ENCODE data around the gene AK4.
"Not testable (repeated sequence)": the region's sequence is repeated elsewhere in the genome, so short reads cannot be mapped to it uniquely, and the experiment has no call there.

AK4 gene

GRCh38 chr1:65148178-65148547 is at the start of gene AK4:
Gene AK4, plus strand, starts transcription at chr1:65148203. Its CDS starts 205 bp downstream, at chr1:65148408.
- DNase-seq (ENCODE audit: low read depth): not testable (repeated sequence)

- no peak for DNase-seq (ENCODE audit: low read depth)
Observed at GRCh38 chr1:65103807-65104206, 44.2 kb upstream of the AK4 start.

GRCh38 chr1:65104854-65105534 is 43.0 kb upstream of the AK4 start:
- DNase-seq (ENCODE audit: low read depth): no peak

- no peak for DNase-seq (ENCODE audit: low read depth)
Observed at GRCh38 chr1:65105596-65105995, 42.4 kb upstream of the AK4 start.

GRCh38 chr1:65108025-65108642 is 39.9 kb upstream of the AK4 start:
- DNase-seq (ENCODE audit: low read depth): no peak

- DNase-seq (ENCODE audit: low read depth): no peak
Observed at GRCh38 chr1:65109487-65109886, 38.5 kb upstream of the AK4 start.

GRCh38 chr1:65112811-65113210 is 35.2 kb upstream of the AK4 start:
- DNase-seq (ENCODE audit: low read depth): no peak

GRCh38 chr1:65113298-65113697 is 34.7 kb upstream of the AK4 start:
- no peak for DNase-seq (ENCODE audit: low read depth)

GRCh38 chr1:65114322-65114721 is 33.7 kb upstream of the AK4 start:
- DNase-seq (ENCODE audit: low read depth): no peak

- peak; percentile 6 for DNase-seq (ENCODE audit: low read depth)
Observed at GRCh38 chr1:65119951-65120350, 28.1 kb upstream of the AK4 start.

GRCh38 chr1:65129104-65129503 is 18.9 kb upstream of the AK4 start:
- not testable (repeated sequence) for DNase-seq (ENCODE audit: low read depth)

GRCh38 chr1:65138524-65138923 is 9.5 kb upstream of the AK4 start:
- DNase-seq (ENCODE audit: low read depth): no peak

- not testable (repeated sequence) for DNase-seq (ENCODE audit: low read depth)
Observed at GRCh38 chr1:65139793-65140192, 8.2 kb upstream of the AK4 start.

- DNase-seq (ENCODE audit: low read depth): no peak
Observed at GRCh38 chr1:65141394-65141793, 6.6 kb upstream of the AK4 start.

GRCh38 chr1:65141918-65142317 is 6.1 kb upstream of the AK4 start:
- DNase-seq (ENCODE audit: low read depth): no peak

- not testable (repeated sequence) for DNase-seq (ENCODE audit: low read depth)
Observed at GRCh38 chr1:65143112-65143658, 4.8 kb upstream of the AK4 start.

- no peak for DNase-seq (ENCODE audit: low read depth)
Observed at GRCh38 chr1:65146908-65147423, 1.0 kb upstream of the AK4 start.

- no peak for DNase-seq (ENCODE audit: low read depth)
Observed at GRCh38 chr1:65147424-65148177, 402 bp upstream of the AK4 start.

- no peak for DNase-seq (ENCODE audit: low read depth)
Observed at GRCh38 chr1:65148548-65149350, 746 bp downstream of the AK4 start.

- no peak for DNase-seq (ENCODE audit: low read depth)
Observed at GRCh38 chr1:65149351-65150107, 1.5 kb downstream of the AK4 start.

GRCh38 chr1:65150108-65150463 is 2.1 kb downstream of the AK4 start:
- DNase-seq (ENCODE audit: low read depth): no peak

Measured in GM04504 (cell line).